K562 (cell line): ENCODE measurements around the gene MYO9A. TPM values are rescaled to one million over a fixed set of nuclear protein-coding genes. Genes with fewer than 3 reads are reported as not detected.

Source experiments
- BRF1 ChIP-seq: IDR thresholded peaks from 3 replicates; pipeline ENCODE4 v1.6.1; 2011; ENCODE audit warnings: borderline replicate concordance, mild to moderate bottlenecking; ENCODE audit not compliant: insufficient read length; ENCODE audit errors: extremely low read depth
- CTCF ChIP-seq, 3 experiments: IDR thresholded peaks in 2 of 3; conservative IDR thresholded peaks in 1 of 3; 2 replicates each; pipeline ENCODE4 v1.5.1; 2011 to 2012; ENCODE audit warnings: low read length in 3 of 3, mild to moderate bottlenecking in 3 of 3, control low read depth in 2 of 3, improper control_type of control experiment in 1 of 3, inconsistent platforms in 1 of 3, low read depth in 1 of 3, mixed read lengths in 1 of 3, moderate library complexity in 1 of 3; ENCODE audit not compliant: insufficient read depth in 2 of 3
- GABPB2 ChIP-seq: fragments of 250-450 bp; sonication (Bioruptor Pico); conservative IDR thresholded peaks from 2 replicates; pipeline ENCODE4 v1.5.1; 2021; ENCODE audit warnings: mild to moderate bottlenecking
- SMAD3 ChIP-seq: fragments of 450-650 bp; formaldehyde crosslinking; conservative IDR thresholded peaks from 2 replicates; pipeline ENCODE4 v1.4.0; 2020; ENCODE audit warnings: mild to moderate bottlenecking
- SP1 ChIP-seq: sonication (generic); formaldehyde crosslinking; IDR thresholded peaks from 2 replicates; pipeline ENCODE4 v1.8.1; 2022; ENCODE audit warnings: mild to moderate bottlenecking, missing genetic modification reagents
- USF1 ChIP-seq: sonication (generic); formaldehyde crosslinking; IDR thresholded peaks from 2 replicates; pipeline ENCODE4 v1.9.0; 2022; ENCODE audit warnings: mild to moderate bottlenecking, missing genetic modification reagents
- VEZF1 ChIP-seq: fragments of 200-800 bp; sonication (Bioruptor generic); IDR thresholded peaks from 2 replicates; pipeline ENCODE4 v1.6.1; 2017; ENCODE audit warnings: missing genetic modification characterization, missing compliant biosample characterization
- ZBTB7A ChIP-seq: IDR thresholded peaks from 2 replicates; pipeline ENCODE4 v1.6.1; 2011; ENCODE audit warnings: low read depth, mild to moderate bottlenecking, low read length, moderate library complexity, borderline replicate concordance; ENCODE audit not compliant: control insufficient read depth
- ZKSCAN1 ChIP-seq: fragments of 150-350 bp; IDR thresholded peaks from 2 replicates; pipeline ENCODE4 v1.6.1; 2016; ENCODE audit warnings: low read depth, low read length
- ZNF253 ChIP-seq: fragments of 250-450 bp; sonication (Bioruptor Pico); conservative IDR thresholded peaks from 2 replicates; pipeline ENCODE4 v1.6.1; 2021; ENCODE audit warnings: mild to moderate bottlenecking
- ZNF518B ChIP-seq: fragments of 250-450 bp; sonication (Bioruptor Pico); IDR thresholded peaks from 2 replicates; pipeline ENCODE4 v1.5.0; 2021; ENCODE audit warnings: mild to moderate bottlenecking, moderate library complexity
- ZNF655 ChIP-seq: fragments of 250-450 bp; sonication (Bioruptor Pico); IDR thresholded peaks from 2 replicates; pipeline ENCODE4 v1.5.0; 2021
- ZNF699 ChIP-seq: fragments of 250-450 bp; sonication (Bioruptor Pico); IDR thresholded peaks from 2 replicates; pipeline ENCODE4 v1.8.0; 2021; ENCODE audit warnings: mild to moderate bottlenecking, moderate library complexity; ENCODE audit not compliant: insufficient replicate concordance
- ZNF740 ChIP-seq, 3 experiments: fragments of 200-800 bp in 1 of 3; sonication (Bioruptor generic) in 1 of 3; sonication (generic) in 1 of 3; formaldehyde crosslinking in 1 of 3; IDR thresholded peaks; 2 replicates each; pipeline versions ENCODE4 v1.6.1 to v1.8.0; 2016 to 2022; ENCODE audit warnings: mild to moderate bottlenecking in 2 of 3, missing compliant biosample characterization in 2 of 3, missing genetic modification characterization in 2 of 3, missing genetic modification reagents in 1 of 3
- ZNF778 ChIP-seq: fragments of 450-650 bp; formaldehyde crosslinking; IDR thresholded peaks from 2 replicates; pipeline ENCODE4 v1.4.0; 2020; ENCODE audit warnings: mild to moderate bottlenecking, moderate library complexity
- polyA plus RNA-seq, 8 experiments: library from polyadenylated mRNA; depleted of rRNA in 4 of 8; stranded (reverse) in 5 of 8; unstranded in 3 of 8; fragments of >200 nt; fragmentation: Nextera tagmentation in 2 of 8; fragmentation: Illumina TruSeq in 1 of 8; extraction: Ambion mirVana in 2 of 8; extraction: Trizol in 1 of 8; gene quantifications; 2 replicates each; pipeline versions ENCODE4 v1.2.1 to v1.2.3, GENCODE V29; 2011 to 2014; ENCODE audit warnings: inconsistent platforms in 1 of 8, missing spikeins in 1 of 8
- total RNA-seq, 7 experiments: library from RNA; depleted of rRNA in 6 of 7; stranded (reverse); fragments of >200 nt in 6 of 7; fragmentation: Illumina TruSeq in 2 of 7; extraction: Trizol in 2 of 7; gene quantifications; 2 replicates each; pipeline versions ENCODE4 v1.2.1 to v1.2.3, GENCODE V29; 2011 to 2021; ENCODE audit warnings: low replicate concordance in 1 of 7

The MYO9A gene
- total and polyA plus RNA-seq, 9 of the 15 experiments (the other 6 are each of a cell fraction or from before 2014, with no cell fraction given), result 1.9 to 15.4 (median 5.8) TPM

- TF ChIP-seq VEZF1 (CRISPR knock-in tag), result peak; percentile 92
- TF ChIP-seq ZKSCAN1, result no peak
- TF ChIP-seq USF1, result peak; percentile 93
- no peak for TF ChIP-seq GABPB2
- no peak for TF ChIP-seq ZNF699 (CRISPR knock-in tag)
- TF ChIP-seq BRF1, result no peak
- no peak for TF ChIP-seq ZNF778 (CRISPR knock-in tag)
- TF ChIP-seq SMAD3 (CRISPR knock-in tag), result no peak
- TF ChIP-seq ZNF655 (CRISPR knock-in tag), result no peak
- TF ChIP-seq ZNF518B (CRISPR knock-in tag), result no peak
- TF ChIP-seq ZNF740 (CRISPR knock-in tag; IDR thresholded peaks at IDR 0.05), result no peak
- no peak for TF ChIP-seq ZNF740 (tag; IDR thresholded peaks at IDR 0.05)
- no peak for TF ChIP-seq ZNF253
- TF ChIP-seq CTCF (IDR thresholded peaks at IDR 0.05 in 2 of 3, conservative IDR thresholded peaks at IDR 0.05 in 1 of 3; ENCODE audit: insufficient read depth in 2 of 3, low read depth in 1 of 3, low read length in 3 of 3), result peak in 1 of 3 experiments; percentile 29; a peak in 2 of 6 replicates
- peak; percentile 33; the same call in 1 of the 2 replicates for TF ChIP-seq ZBTB7A
- TF ChIP-seq SP1 (CRISPR knock-in tag), result peak; percentile 88
These were observed at the start of gene MYO9A, which contains the start of gene SENP8 (continued) for GRCh38 chr15:72118017-72118978.
